HUES48 (cell line): Measurements from ENCODE around the gene CHD6.
A peak's percentile ranks its signal among the peaks of the same experiment; 100 is the strongest.

Experiments used
- H3K27ac ChIP-seq: one replicate; pipeline ENCODE4 v1.7.0; 2013; ENCODE audit warnings: low read depth, low read length, inconsistent platforms
- H3K27me3 ChIP-seq: 2 replicates; pipeline ENCODE4 v1.6.1; 2013; ENCODE audit warnings: mild to moderate bottlenecking, low read length; ENCODE audit not compliant: control insufficient read depth, insufficient read depth
- H3K36me3 ChIP-seq: 2 replicates; pipeline ENCODE4 v1.6.1; 2013; ENCODE audit warnings: low read length; ENCODE audit not compliant: control insufficient read depth, insufficient read depth
- H3K4me1 ChIP-seq: 2 replicates; pipeline ENCODE4 v1.6.1; 2013; ENCODE audit warnings: mild to moderate bottlenecking, low read length; ENCODE audit not compliant: control insufficient read depth, insufficient read depth
- H3K4me3 ChIP-seq: 2 replicates; pipeline ENCODE4 v1.5.1; 2013; ENCODE audit warnings: mild to moderate bottlenecking, low read depth, low read length
- H3K9ac ChIP-seq: 2 replicates; pipeline ENCODE4 v1.6.1; 2013; ENCODE audit warnings: mild to moderate bottlenecking, low read depth, low read length, moderate library complexity
- H3K9me3 ChIP-seq: 2 replicates; pipeline ENCODE4 v1.6.1; 2013; ENCODE audit warnings: low read length; ENCODE audit not compliant: control insufficient read depth, insufficient read depth

The CHD6 gene

DNA sequence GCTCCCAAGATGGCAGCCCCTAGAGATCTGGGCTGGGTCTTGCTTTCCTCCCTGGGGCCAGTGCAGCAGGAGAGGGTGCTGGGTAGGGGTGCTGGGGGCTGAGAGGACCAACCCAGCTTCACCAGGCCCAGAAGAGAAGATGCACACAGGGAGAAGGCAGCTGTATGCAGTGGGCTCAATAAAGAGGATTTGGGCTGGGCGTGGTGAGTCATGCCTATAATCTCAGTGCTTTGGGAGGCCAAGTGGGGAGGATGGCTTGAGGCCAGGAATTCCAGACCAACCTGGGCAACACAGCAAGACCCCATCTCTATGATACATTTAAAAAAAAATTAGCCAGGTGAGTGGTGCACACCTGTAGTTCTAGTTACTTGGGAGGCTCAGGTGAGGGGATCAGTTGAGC lies 225.9 kb downstream of the CHD6 start:
- H3K4me1 ChIP-seq = peaks cover 12% of the 10 kb centered on the region; the same call in 1 of the 2 replicates
- H3K4me3 ChIP-seq = no peak overlapping the region
- peak overlapping the region; percentile 28 for H3K27ac ChIP-seq
- H3K9me3 ChIP-seq = no peaks in the 10 kb centered on the region
- H3K36me3 ChIP-seq = no peaks in the 10 kb centered on the region
- H3K9ac ChIP-seq = no peak overlapping the region
- H3K27me3 ChIP-seq = no peaks in the 10 kb centered on the region

- H3K9ac ChIP-seq = no peak overlapping the region
- H3K36me3 ChIP-seq = no peaks in the 10 kb centered on the region
- no peak overlapping the region for H3K27ac ChIP-seq
- no peak overlapping the region for H3K4me3 ChIP-seq
- no peaks in the 10 kb centered on the region for H3K9me3 ChIP-seq
- no peaks in the 10 kb centered on the region for H3K27me3 ChIP-seq
- H3K4me1 ChIP-seq = peaks cover 12% of the 10 kb centered on the region; the same call in 1 of the 2 replicates
Measured at GRCh38 chr20:41391587-41392001, 226.6 kb downstream of the CHD6 start.

- no peak overlapping the region for H3K9ac ChIP-seq
- H3K27ac ChIP-seq = no peak overlapping the region
- peaks cover 6% of the 10 kb centered on the region; the same call in 1 of the 2 replicates for H3K4me1 ChIP-seq
- no peaks in the 10 kb centered on the region for H3K36me3 ChIP-seq
- no peak overlapping the region for H3K4me3 ChIP-seq
- H3K9me3 ChIP-seq = no peaks in the 10 kb centered on the region
- no peaks in the 10 kb centered on the region for H3K27me3 ChIP-seq
Measured at GRCh38 chr20:41390889-41391288, 227.3 kb downstream of the CHD6 start.

GRCh38 chr20:41387444-41387851 lies 230.7 kb downstream of the CHD6 start:
- H3K9me3 ChIP-seq = no peaks in the 10 kb centered on the region
- H3K36me3 ChIP-seq = no peaks in the 10 kb centered on the region

GRCh38 chr20:41386502-41387427 lies 231.4 kb downstream of the CHD6 start:
- Histone ChIP-seq H3K27ac (no peak overlapping the region), H3K36me3 (no peaks in the 10 kb centered on the region), H3K9ac (no peak overlapping the region)

More at GRCh38 chr20:41387444-41387851, 230.7 kb downstream of the CHD6 start:
- no peak overlapping the region for H3K4me3 ChIP-seq
- H3K9ac ChIP-seq = no peak overlapping the region
- no peaks in the 10 kb centered on the region for H3K27me3 ChIP-seq
- no peaks in the 10 kb centered on the region; the same call in 1 of the 2 replicates for H3K4me1 ChIP-seq
- no peak overlapping the region for H3K27ac ChIP-seq

GRCh38 chr20:41382791-41383305 lies 235.3 kb downstream of the CHD6 start:
- H3K27me3 ChIP-seq = no peaks in the 10 kb centered on the region
- H3K27ac ChIP-seq = no peak overlapping the region
- H3K4me3 ChIP-seq = no peak overlapping the region
- H3K36me3 ChIP-seq = no peaks in the 10 kb centered on the region
- no peaks in the 10 kb centered on the region; the same call in 1 of the 2 replicates for H3K4me1 ChIP-seq
- no peaks in the 10 kb centered on the region for H3K9me3 ChIP-seq
- no peak overlapping the region for H3K9ac ChIP-seq

More at GRCh38 chr20:41386502-41387427, 231.4 kb downstream of the CHD6 start:
- no peaks in the 10 kb centered on the region for H3K9me3 ChIP-seq
- H3K27me3 ChIP-seq = no peaks in the 10 kb centered on the region
- H3K4me1 ChIP-seq = no peaks in the 10 kb centered on the region; the same call in 1 of the 2 replicates
- H3K4me3 ChIP-seq = no peak overlapping the region

GRCh38 chr20:41380551-41381193 lies 237.5 kb downstream of the CHD6 start:
- Histone ChIP-seq H3K4me3 (no peak overlapping the region), H3K4me1 (no peaks in the 10 kb centered on the region; the same call in 1 of the 2 replicates), H3K9me3 (no peaks in the 10 kb centered on the region), H3K27me3 (no peaks in the 10 kb centered on the region), H3K9ac (no peak overlapping the region), H3K27ac (no peak overlapping the region), H3K36me3 (no peaks in the 10 kb centered on the region)

- H3K9me3 ChIP-seq = no peaks in the 10 kb centered on the region
Measured at GRCh38 chr20:41379551-41379950, 238.6 kb downstream of the CHD6 start.

GRCh38 chr20:41377275-41377674 lies 240.9 kb downstream of the CHD6 start:
- Histone ChIP-seq H3K36me3 (no peaks in the 10 kb centered on the region), H3K9ac (no peak overlapping the region), H3K27me3 (no peaks in the 10 kb centered on the region), H3K4me3 (no peak overlapping the region), H3K4me1 (no peaks in the 10 kb centered on the region; the same call in 1 of the 2 replicates), H3K27ac (no peak overlapping the region), H3K9me3 (0 out of 2 replicates have a peak, but pooled peaks cover under 1% of the 10 kb centered on the region)

More at GRCh38 chr20:41379551-41379950, 238.6 kb downstream of the CHD6 start:
- Histone ChIP-seq H3K4me1 (no peaks in the 10 kb centered on the region; the same call in 1 of the 2 replicates), H3K27me3 (no peaks in the 10 kb centered on the region), H3K4me3 (no peak overlapping the region), H3K36me3 (no peaks in the 10 kb centered on the region), H3K9ac (no peak overlapping the region), H3K27ac (no peak overlapping the region)

- Histone ChIP-seq H3K27me3 (no peaks in the 10 kb centered on the region), H3K4me1 (no peaks in the 10 kb centered on the region; the same call in 1 of the 2 replicates), H3K27ac (no peak overlapping the region), H3K9me3 (peaks cover 4% of the 10 kb centered on the region; the same call in 1 of the 2 replicates), H3K4me3 (no peak overlapping the region), H3K9ac (no peak overlapping the region), H3K36me3 (no peaks in the 10 kb centered on the region)
Measured at GRCh38 chr20:41376349-41376748, 241.8 kb downstream of the CHD6 start.
